Gastroesophageal sphincter (tissue), 3 donors: ENCODE data around the gene PPM1J.

Experiments used
- CTCF ChIP-seq, 4 experiments: fragments of 200-600 bp in 2 of 4; fragments of 450-650 bp in 2 of 4; sonication (generic) in 1 of 4; IDR thresholded peaks; one replicate each; pipeline ENCODE4 v1.5.1; 2017 to 2019; ENCODE audit warnings: antibody characterized with exemption in 4 of 4, mild to moderate bottlenecking in 2 of 4, moderate library complexity in 2 of 4
- EP300 ChIP-seq: sonication (generic); formaldehyde crosslinking; IDR thresholded peaks from one replicate; pipeline ENCODE4 v1.6.1; 2017; ENCODE audit warnings: antibody characterized with exemption, mild to moderate bottlenecking
- POLR2A ChIP-seq, 2 donors: fragments of 450-650 bp; IDR thresholded peaks; one replicate each; pipeline ENCODE4 v1.6.1; 2017; ENCODE audit warnings: antibody characterized with exemption in 2 of 2, mild to moderate bottlenecking in 2 of 2, moderate library complexity in 1 of 2
- POLR2AphosphoS5 ChIP-seq: sonication (generic); formaldehyde crosslinking; IDR thresholded peaks from one replicate; pipeline ENCODE4 v1.6.1; 2017; ENCODE audit warnings: antibody characterized with exemption

- TF ChIP-seq EP300 (no peak), POLR2AphosphoS5 (no peak), CTCF (IDR thresholded peaks at IDR 0.05) (peak; percentile 74 to 92 (median 84)), POLR2A (IDR thresholded peaks at IDR 0.05) (no peak)
Observed at GRCh38 chr1:112718691-112719418, 3.7 kb upstream of the PPM1J start.
